Heart left ventricle (tissue), 13 donors: ENCODE data around the gene STRIP1.

Source experiments
- POLR2A ChIP-seq, 2 donors: fragments of 450-650 bp; IDR thresholded peaks; one replicate each; pipeline ENCODE4 v1.6.1; 2017; ENCODE audit warnings: antibody characterized with exemption in 2 of 2, mild to moderate bottlenecking in 2 of 2, moderate library complexity in 2 of 2
- TF ChIP-seq, protein P1 (sequence below), 12 donors: fragments of 200-600 bp; sonication (generic) in 4 of 12; IDR thresholded peaks; one replicate each; pipeline versions ENCODE4 v1.5.0 to v1.8.0; 2018 to 2022; ENCODE audit warnings: antibody characterized with exemption in 12 of 12, mild to moderate bottlenecking in 5 of 12
- donor health status: ischemic (EF 13 %, LVEDD 7.1; RV severe dilation, severe dysfunction).
- donor health status: DM: no; HTN: yes; CAD: no.
- donor health status: DM: no; HTN: no; CAD: no.
- donor health status: ischemic (EF 25% LVEDD 6.9; RV normal size, moderate dysfunction).
- donor health status: ischemic (EF 25% LVEDD 5.7; RV mildly dilated, moderate dysfunction).
- donor health status: ischemic (EF 35%, LVEDD 5.7; RV mildly dilated, moderate dysfunction).
- donor health status: nonischemic (EF 11% LVEDD 7.7; RV severe dilation, severe dysfunction).
- donor health status: DM: yes; HTN: yes; CAD: no.
- donor health status: PGD.
- donor health status: ischemic (EF 29% LVEDD 5.4; RV normal size, mild dysfunction).
- donor health status: nonischemic (EF 23%, LVEDD 6.1; RV moderate dilation, normal function).

DNA sequence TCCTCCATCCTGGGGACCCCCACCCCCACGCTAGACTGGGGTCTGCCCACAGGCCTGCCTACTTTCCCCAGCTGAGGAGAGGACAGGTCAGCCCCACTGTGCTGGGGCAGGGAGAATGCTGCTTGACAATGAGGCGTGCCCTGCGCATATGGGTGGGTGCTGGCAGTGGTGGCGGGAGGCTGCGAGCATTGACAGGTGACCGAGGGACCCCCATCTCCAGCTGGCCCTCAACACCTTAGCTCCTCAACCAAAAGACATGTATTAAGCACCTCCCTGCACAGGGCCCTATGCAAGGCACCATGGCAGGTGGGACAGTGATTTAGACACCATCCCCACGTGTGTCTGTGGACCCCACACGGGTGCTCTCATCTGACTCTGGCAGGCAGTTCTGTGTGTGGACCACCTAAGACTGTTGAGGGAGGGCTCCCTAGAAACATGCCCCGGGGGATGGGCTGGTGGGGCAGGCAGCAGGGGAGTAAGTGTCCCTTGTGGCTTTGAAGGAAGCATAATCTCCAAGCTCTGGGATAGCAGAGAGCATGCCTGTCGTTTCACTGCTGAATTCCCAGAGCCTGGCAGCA, 54.4 kb downstream of the STRIP1 start:
- TF ChIP-seq, protein P1, sequence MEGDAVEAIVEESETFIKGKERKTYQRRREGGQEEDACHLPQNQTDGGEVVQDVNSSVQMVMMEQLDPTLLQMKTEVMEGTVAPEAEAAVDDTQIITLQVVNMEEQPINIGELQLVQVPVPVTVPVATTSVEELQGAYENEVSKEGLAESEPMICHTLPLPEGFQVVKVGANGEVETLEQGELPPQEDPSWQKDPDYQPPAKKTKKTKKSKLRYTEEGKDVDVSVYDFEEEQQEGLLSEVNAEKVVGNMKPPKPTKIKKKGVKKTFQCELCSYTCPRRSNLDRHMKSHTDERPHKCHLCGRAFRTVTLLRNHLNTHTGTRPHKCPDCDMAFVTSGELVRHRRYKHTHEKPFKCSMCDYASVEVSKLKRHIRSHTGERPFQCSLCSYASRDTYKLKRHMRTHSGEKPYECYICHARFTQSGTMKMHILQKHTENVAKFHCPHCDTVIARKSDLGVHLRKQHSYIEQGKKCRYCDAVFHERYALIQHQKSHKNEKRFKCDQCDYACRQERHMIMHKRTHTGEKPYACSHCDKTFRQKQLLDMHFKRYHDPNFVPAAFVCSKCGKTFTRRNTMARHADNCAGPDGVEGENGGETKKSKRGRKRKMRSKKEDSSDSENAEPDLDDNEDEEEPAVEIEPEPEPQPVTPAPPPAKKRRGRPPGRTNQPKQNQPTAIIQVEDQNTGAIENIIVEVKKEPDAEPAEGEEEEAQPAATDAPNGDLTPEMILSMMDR (IDR thresholded peaks at IDR 0.05): no peak
- no peak for TF ChIP-seq POLR2A (IDR thresholded peaks at IDR 0.05)
